ENCODE results near the gene DDIT4L.

GRCh38 chr4:100198061-100198460 is 7.8 kb upstream of the DDIT4L start:
- TF ChIP-seq NRF1 (IDR thresholded peaks at IDR 0.05; ENCODE audit: low read depth, low read length) = no peak
- TF ChIP-seq CTCF (IDR thresholded peaks at IDR 0.05; ENCODE audit: control extremely low read depth in 1 of 3, insufficient read depth in 1 of 3, low read depth in 1 of 3, low read length in 3 of 3) = no peak
- TF ChIP-seq ATF2 (IDR thresholded peaks at IDR 0.05; ENCODE audit: low read length) = no peak
- no peak for TF ChIP-seq MAX (IDR thresholded peaks at IDR 0.05)
- no peak for TF ChIP-seq POLR2A (IDR thresholded peaks at IDR 0.05; ENCODE audit: control extremely low read depth in 1 of 2, low read depth in 2 of 2, low read length in 2 of 2)
- TF ChIP-seq PHF8 (conservative IDR thresholded peaks at IDR 0.05; ENCODE audit: low read depth, low read length) = no peak
- no peak for TF ChIP-seq KDM1A (IDR thresholded peaks at IDR 0.05; ENCODE audit: borderline replicate concordance, low read length)
- no peak for TF ChIP-seq HDAC2 (IDR thresholded peaks at IDR 0.05; ENCODE audit: borderline replicate concordance in 1 of 2, low read depth in 2 of 2, low read length in 2 of 2)
- TF ChIP-seq EZH2 (IDR thresholded peaks at IDR 0.05; ENCODE audit: low read depth, low read length, severe bottlenecking) = no peak
